ENCODE measurements around the gene BRPF3. TPM values are rescaled to one million over a fixed set of nuclear protein-coding genes. Genes with fewer than 3 reads are reported as not detected.

Gene BRPF3
- total and polyA plus RNA-seq, 2 donors (not counting 1 experiment from before 2014, with no cell fraction given) = 10.4 to 10.6 TPM

GRCh38 chr6:36219081-36219480 lies 22.5 kb downstream of the BRPF3 start:
- Histone ChIP-seq H3K36me3 (ENCODE audit: control insufficient read depth, insufficient read depth, low read length) (peaks cover 14% of the 10 kb centered on the region), H3K4me1 (ENCODE audit: control insufficient read depth, extremely low read depth, insufficient read depth, low read length) (no peaks in the 10 kb centered on the region), H3K9ac (ENCODE audit: insufficient read depth, low read length) (no peak overlapping the region), H3K27ac (ENCODE audit: insufficient read depth, low read length) (no peak overlapping the region), H3K4me3 (replicated peaks in 1 of 4; ENCODE audit: control extremely low read depth in 1 of 4, insufficient read depth in 1 of 4, low read depth in 3 of 4, low read length in 4 of 4) (no peak overlapping the region), H3K79me2 (ENCODE audit: control insufficient read depth, insufficient read depth, low read length) (no peaks in the 10 kb centered on the region), H3K9me3 (ENCODE audit: control insufficient read depth, insufficient read depth, low read depth, low read length) (no peaks in the 10 kb centered on the region), H2AFZ (ENCODE audit: low read length) (no peak overlapping the region), H3K4me2 (ENCODE audit: extremely low read depth, insufficient read depth, low read length) (no peak overlapping the region), H4K20me1 (ENCODE audit: control insufficient read depth, extremely low read depth, insufficient read depth, low read length) (no peaks in the 10 kb centered on the region), H3K27me3 (ENCODE audit: control insufficient read depth, insufficient read depth, low read length) (no peaks in the 10 kb centered on the region)
- DNase-seq (ENCODE audit: low read depth in 2 of 2) = no peak
- TF ChIP-seq EZH2 (IDR thresholded peaks at IDR 0.05; ENCODE audit: low read length, missing control alignments) = no peak
- no peak for TF ChIP-seq CTCF (conservative IDR thresholded peaks at IDR 0.05 in 1 of 2, IDR thresholded peaks at IDR 0.05 in 1 of 2; ENCODE audit: low read depth in 1 of 2, low read length in 2 of 2)

GRCh38 chr6:36220226-36220625 lies 23.7 kb downstream of the BRPF3 start:
- H3K36me3 ChIP-seq (ENCODE audit: control insufficient read depth, insufficient read depth, low read length) = peaks cover 15% of the 10 kb centered on the region
- H3K79me2 ChIP-seq (ENCODE audit: control insufficient read depth, insufficient read depth, low read length) = no peaks in the 10 kb centered on the region
- no peaks in the 10 kb centered on the region for H3K27me3 ChIP-seq (ENCODE audit: control insufficient read depth, insufficient read depth, low read length)
- no peak overlapping the region for H3K9ac ChIP-seq (ENCODE audit: insufficient read depth, low read length)
- DNase-seq (ENCODE audit: low read depth in 2 of 2) = no peak
- H3K4me1 ChIP-seq (ENCODE audit: control insufficient read depth, extremely low read depth, insufficient read depth, low read length) = peaks cover 3% of the 10 kb centered on the region
- no peak for TF ChIP-seq CTCF (conservative IDR thresholded peaks at IDR 0.05 in 1 of 2, IDR thresholded peaks at IDR 0.05 in 1 of 2; ENCODE audit: low read depth in 1 of 2, low read length in 2 of 2)
- no peak for TF ChIP-seq EZH2 (IDR thresholded peaks at IDR 0.05; ENCODE audit: low read length, missing control alignments)
- no peaks in the 10 kb centered on the region for H3K9me3 ChIP-seq (ENCODE audit: control insufficient read depth, insufficient read depth, low read depth, low read length)
- no peak overlapping the region for H3K4me2 ChIP-seq (ENCODE audit: extremely low read depth, insufficient read depth, low read length)
- H2AFZ ChIP-seq (ENCODE audit: low read length) = no peak overlapping the region
- no peaks in the 10 kb centered on the region for H4K20me1 ChIP-seq (ENCODE audit: control insufficient read depth, extremely low read depth, insufficient read depth, low read length)
- no peak overlapping the region for H3K27ac ChIP-seq (ENCODE audit: insufficient read depth, low read length)
- H3K4me3 ChIP-seq (replicated peaks in 1 of 4; ENCODE audit: control extremely low read depth in 1 of 4, insufficient read depth in 1 of 4, low read depth in 3 of 4, low read length in 4 of 4) = no peak overlapping the region

GRCh38 chr6:36221674-36222073 lies 25.1 kb downstream of the BRPF3 start:
- Histone ChIP-seq H3K4me1 (ENCODE audit: control insufficient read depth, extremely low read depth, insufficient read depth, low read length) (peaks cover 3% of the 10 kb centered on the region), H3K9me3 (ENCODE audit: control insufficient read depth, insufficient read depth, low read depth, low read length) (no peaks in the 10 kb centered on the region), H3K36me3 (ENCODE audit: control insufficient read depth, insufficient read depth, low read length) (peaks cover 13% of the 10 kb centered on the region), H3K9ac (ENCODE audit: insufficient read depth, low read length) (no peak overlapping the region), H3K27me3 (ENCODE audit: control insufficient read depth, insufficient read depth, low read length) (no peaks in the 10 kb centered on the region), H3K4me3 (replicated peaks in 1 of 4; ENCODE audit: control extremely low read depth in 1 of 4, insufficient read depth in 1 of 4, low read depth in 3 of 4, low read length in 4 of 4) (no peak overlapping the region), H3K27ac (ENCODE audit: insufficient read depth, low read length) (no peak overlapping the region), H3K4me2 (ENCODE audit: extremely low read depth, insufficient read depth, low read length) (no peak overlapping the region), H3K79me2 (ENCODE audit: control insufficient read depth, insufficient read depth, low read length) (no peaks in the 10 kb centered on the region), H4K20me1 (ENCODE audit: control insufficient read depth, extremely low read depth, insufficient read depth, low read length) (no peaks in the 10 kb centered on the region), H2AFZ (ENCODE audit: low read length) (no peak overlapping the region)
- no peak for TF ChIP-seq CTCF (conservative IDR thresholded peaks at IDR 0.05 in 1 of 2, IDR thresholded peaks at IDR 0.05 in 1 of 2; ENCODE audit: low read depth in 1 of 2, low read length in 2 of 2)
- no peak for TF ChIP-seq EZH2 (IDR thresholded peaks at IDR 0.05; ENCODE audit: low read length, missing control alignments)
- DNase-seq (ENCODE audit: low read depth in 2 of 2) = no peak

All from fibroblast of lung (primary cell).